Sigmoid colon (tissue), 7 donors: Measurements from ENCODE around the gene HDHD3. TPM values are rescaled to one million over a fixed set of nuclear protein-coding genes. Genes with fewer than 3 reads are reported as not detected.
A peak's percentile ranks its signal among the peaks of the same experiment; 100 is the strongest.

ENCODE experiments used
- DNase-seq: peaks from one replicate; pipeline ENCODE4 v3.0.0-alpha.2; 2019
- H3K27ac ChIP-seq, 4 donors: fragments of 200-600 bp; sonication (generic); one replicate each; pipeline ENCODE4 v1.5.1; 2016 to 2019; ENCODE audit warnings: mild to moderate bottlenecking in 1 of 4
- H3K27me3 ChIP-seq, 3 donors: fragments of 200-600 bp; sonication (generic); one replicate each; pipeline ENCODE4 v1.5.1; 2019; ENCODE audit warnings: mild to moderate bottlenecking in 1 of 3
- H3K36me3 ChIP-seq, 4 donors: fragments of 200-600 bp; sonication (generic); one replicate each; pipeline ENCODE4 v1.5.1; 2016 to 2019
- H3K4me1 ChIP-seq, 4 donors: fragments of 200-600 bp; sonication (generic); one replicate each; pipeline ENCODE4 v1.5.1; 2017 to 2019
- H3K4me3 ChIP-seq, 4 donors: fragments of 200-600 bp; sonication (generic); one replicate each; pipeline ENCODE4 v1.5.1; 2017 to 2019; ENCODE audit warnings: mild to moderate bottlenecking in 2 of 4, moderate library complexity in 1 of 4
- H3K9me3 ChIP-seq, 4 donors: fragments of 200-600 bp in 3 of 4; sonication (generic) in 3 of 4; one replicate each; pipeline versions ENCODE4 v1.5.1 to v1.6.1; 2013 to 2019
- EP300 ChIP-seq, 4 donors: sonication (generic); formaldehyde crosslinking; IDR thresholded peaks; one replicate each; pipeline ENCODE4 v1.6.1; 2017; ENCODE audit warnings: antibody characterized with exemption in 4 of 4
- POLR2A ChIP-seq, 2 donors: fragments of 450-650 bp; IDR thresholded peaks; one replicate each; pipeline ENCODE4 v1.6.1; 2016; ENCODE audit warnings: antibody characterized with exemption in 2 of 2, mild to moderate bottlenecking in 2 of 2, moderate library complexity in 2 of 2
- POLR2AphosphoS5 ChIP-seq, 4 donors: sonication (generic); formaldehyde crosslinking; IDR thresholded peaks; one replicate each; pipeline ENCODE4 v1.6.1; 2017; ENCODE audit warnings: antibody characterized with exemption in 4 of 4
- WGBS, 2 donors: extraction: QIAGEN DNeasy Blood & Tissue Kit; methylation state at CpG; one replicate each; pipeline ENCODE4 v1.1.7; 2013; 5-methylcytosine and 5-hydroxymethylcytosine counted together
- intact Hi-C: fragments of 100-400 bp; cut with DNase I; formaldehyde crosslinking; loops from one replicate; pipeline ENCODE4 v1.15.1; 2023
- polyA plus RNA-seq, 3 donors: library from polyadenylated mRNA; stranded (reverse); fragments of 200-250 nt; gene quantifications; one replicate each; pipeline ENCODE4 v1.2.3, GENCODE V29; 2013
- total RNA-seq, 4 donors: library from RNA; depleted of rRNA; stranded (reverse); fragments of >200 nt; gene quantifications; one replicate each; pipeline ENCODE4 v1.1.0, GENCODE V29; 2016
- TF ChIP-seq, protein P1 (sequence below), 4 experiments: fragments of 450-650 bp in 3 of 4; fragments of 200-600 bp in 1 of 4; IDR thresholded peaks; one replicate each; pipeline ENCODE4 v1.5.1; 2016 to 2019; ENCODE audit warnings: antibody characterized with exemption in 4 of 4, mild to moderate bottlenecking in 3 of 4, moderate library complexity in 2 of 4
- donor health status: healthy with polysubstance abuse.
- donor health status: Bipolar disorder and iron deficiency.
- donor health status: healthy.

The HDHD3 gene
- total and polyA plus RNA-seq, 7 donors, result 16.4 to 158 (median 34.6) TPM

DNA sequence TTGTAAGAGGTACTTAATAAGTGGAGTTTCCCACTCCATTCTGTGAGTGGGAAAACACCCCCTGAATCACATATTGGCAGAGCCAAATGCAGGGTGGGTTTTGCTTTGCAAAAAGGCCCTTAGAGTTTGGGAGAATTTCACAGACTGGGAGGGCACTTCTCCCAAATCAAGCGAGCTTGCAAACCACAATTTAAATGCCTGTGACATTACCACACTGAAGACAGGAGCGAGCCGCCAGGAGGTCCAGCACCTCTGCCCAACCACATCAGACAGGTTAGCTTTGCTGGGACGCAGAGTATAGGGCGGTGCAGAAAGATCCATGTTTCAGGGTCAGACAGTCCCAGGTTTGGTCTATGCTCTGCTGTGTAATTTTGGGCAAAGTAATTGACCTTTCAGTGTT, 22.0 kb upstream of the HDHD3 start:
- intact Hi-C loops, result no loop called here
- 79 to 95% methylated on average over 5 of the region's 5 CpGs for WGBS, 2 donors
- no peak for DNase-seq
- Histone ChIP-seq H3K4me1 (peaks cover 0 to 21% (median 15%) of the 10 kb centered on the region in 4 donors), H3K36me3 (no peaks in the 10 kb centered on the region), H3K27ac (no peak overlapping the region), H3K9me3 (no peaks in the 10 kb centered on the region), H3K4me3 (no peak overlapping the region), H3K27me3 (no peaks in the 10 kb centered on the region)
- TF ChIP-seq, protein P1, sequence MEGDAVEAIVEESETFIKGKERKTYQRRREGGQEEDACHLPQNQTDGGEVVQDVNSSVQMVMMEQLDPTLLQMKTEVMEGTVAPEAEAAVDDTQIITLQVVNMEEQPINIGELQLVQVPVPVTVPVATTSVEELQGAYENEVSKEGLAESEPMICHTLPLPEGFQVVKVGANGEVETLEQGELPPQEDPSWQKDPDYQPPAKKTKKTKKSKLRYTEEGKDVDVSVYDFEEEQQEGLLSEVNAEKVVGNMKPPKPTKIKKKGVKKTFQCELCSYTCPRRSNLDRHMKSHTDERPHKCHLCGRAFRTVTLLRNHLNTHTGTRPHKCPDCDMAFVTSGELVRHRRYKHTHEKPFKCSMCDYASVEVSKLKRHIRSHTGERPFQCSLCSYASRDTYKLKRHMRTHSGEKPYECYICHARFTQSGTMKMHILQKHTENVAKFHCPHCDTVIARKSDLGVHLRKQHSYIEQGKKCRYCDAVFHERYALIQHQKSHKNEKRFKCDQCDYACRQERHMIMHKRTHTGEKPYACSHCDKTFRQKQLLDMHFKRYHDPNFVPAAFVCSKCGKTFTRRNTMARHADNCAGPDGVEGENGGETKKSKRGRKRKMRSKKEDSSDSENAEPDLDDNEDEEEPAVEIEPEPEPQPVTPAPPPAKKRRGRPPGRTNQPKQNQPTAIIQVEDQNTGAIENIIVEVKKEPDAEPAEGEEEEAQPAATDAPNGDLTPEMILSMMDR (IDR thresholded peaks at IDR 0.05), result no peak
- TF ChIP-seq POLR2A (IDR thresholded peaks at IDR 0.05) (no peak), POLR2AphosphoS5 (IDR thresholded peaks at IDR 0.05) (no peak), EP300 (IDR thresholded peaks at IDR 0.05) (no peak)

DNA sequence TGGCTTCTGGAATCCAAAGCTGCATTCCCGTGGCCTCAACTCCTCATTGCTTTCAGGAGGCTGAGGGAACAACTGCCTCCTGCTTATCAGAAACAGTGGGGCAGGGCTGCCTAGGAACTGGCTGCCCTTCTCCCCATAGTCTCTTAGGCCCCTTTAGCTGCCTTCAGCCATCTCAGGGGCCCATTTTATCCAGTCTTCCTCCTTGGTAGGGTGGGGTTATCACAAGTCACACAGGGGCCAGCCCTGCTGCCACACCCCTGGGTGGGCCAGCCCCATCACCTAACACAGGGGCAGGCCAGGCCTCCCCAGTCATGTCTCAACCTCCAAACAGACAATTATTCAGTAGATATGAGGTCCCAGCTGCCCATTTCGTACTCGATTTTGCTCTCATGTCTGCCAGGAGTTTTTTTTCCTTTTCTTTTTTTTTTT, 20.4 kb upstream of the HDHD3 start:
- no peaks in the 10 kb centered on the region for H3K27me3 ChIP-seq
- peaks cover 0 to 13% (median 0%) of the 10 kb centered on the region in 4 donors for H3K36me3 ChIP-seq
- no peak overlapping the region for H3K4me3 ChIP-seq
- peaks cover 0 to 21% (median 15%) of the 10 kb centered on the region in 4 donors for H3K4me1 ChIP-seq
- H3K9me3 ChIP-seq, result no peaks in the 10 kb centered on the region
- no peak for DNase-seq
- intact Hi-C loops, result no loop called here
- TF ChIP-seq, protein P1 (IDR thresholded peaks at IDR 0.05), result no peak
- no peak for TF ChIP-seq POLR2AphosphoS5 (IDR thresholded peaks at IDR 0.05)
- no peak for TF ChIP-seq EP300 (IDR thresholded peaks at IDR 0.05)
- TF ChIP-seq POLR2A (IDR thresholded peaks at IDR 0.05), result no peak
- H3K27ac ChIP-seq, result no peak overlapping the region
- WGBS, 2 donors, result 38 to 74% methylated on average over 3 of the region's 3 CpGs

DNA sequence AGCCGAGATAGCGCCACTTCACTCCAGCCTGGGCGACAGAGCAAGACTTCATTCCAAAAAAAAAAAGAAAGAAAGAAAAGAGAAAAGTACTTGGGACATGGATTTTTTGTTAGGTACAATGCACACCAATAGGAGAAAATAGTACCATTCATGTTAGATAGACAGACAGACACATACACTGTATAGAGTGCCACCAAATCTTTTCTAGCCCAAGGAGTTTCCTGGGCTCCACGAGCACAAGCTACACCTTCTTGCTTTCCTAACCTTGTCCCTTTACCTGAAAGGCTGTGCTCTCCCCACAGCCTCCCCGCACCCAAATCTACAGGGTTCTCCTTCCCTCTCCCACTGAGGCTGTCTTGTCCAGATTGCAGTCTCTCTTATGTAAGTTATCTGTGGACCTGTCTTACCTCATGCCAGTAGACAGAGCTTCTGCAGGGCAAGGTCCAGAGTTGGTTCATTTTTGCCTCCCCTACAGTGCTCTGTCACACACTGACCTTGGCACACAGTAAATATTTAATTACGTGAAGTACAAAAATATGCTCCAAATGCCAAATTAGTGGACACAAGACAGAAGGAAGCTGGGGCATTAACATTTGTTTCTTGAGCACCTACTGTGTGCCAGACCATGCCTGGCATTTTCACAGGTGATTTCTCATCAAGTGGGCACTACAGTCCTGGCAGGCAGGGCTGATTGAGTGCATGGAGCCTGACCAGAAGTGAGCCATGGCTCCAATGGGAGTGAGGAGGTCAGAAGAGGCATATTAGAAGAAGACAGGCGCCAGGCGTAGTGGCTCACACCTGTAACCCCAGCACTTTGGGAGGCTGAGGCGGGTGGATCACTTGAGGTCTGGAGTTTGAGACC, 18.4 kb upstream of the HDHD3 start:
- Histone ChIP-seq H3K4me1 (peaks cover 0 to 9% (median 6%) of the 10 kb centered on the region in 4 donors), H3K27me3 (no peaks in the 10 kb centered on the region), H3K27ac (no peak overlapping the region), H3K9me3 (no peaks in the 10 kb centered on the region), H3K36me3 (peaks cover 10 to 33% (median 18%) of the 10 kb centered on the region in 4 donors), H3K4me3 (no peak overlapping the region)
- TF ChIP-seq POLR2AphosphoS5 (IDR thresholded peaks at IDR 0.05), result no peak
- WGBS, 2 donors, result 90 to 97% methylated on average over 9 of the region's 9 CpGs
- intact Hi-C loops, result no loop called here
- DNase-seq, result peak; percentile 34

DNA sequence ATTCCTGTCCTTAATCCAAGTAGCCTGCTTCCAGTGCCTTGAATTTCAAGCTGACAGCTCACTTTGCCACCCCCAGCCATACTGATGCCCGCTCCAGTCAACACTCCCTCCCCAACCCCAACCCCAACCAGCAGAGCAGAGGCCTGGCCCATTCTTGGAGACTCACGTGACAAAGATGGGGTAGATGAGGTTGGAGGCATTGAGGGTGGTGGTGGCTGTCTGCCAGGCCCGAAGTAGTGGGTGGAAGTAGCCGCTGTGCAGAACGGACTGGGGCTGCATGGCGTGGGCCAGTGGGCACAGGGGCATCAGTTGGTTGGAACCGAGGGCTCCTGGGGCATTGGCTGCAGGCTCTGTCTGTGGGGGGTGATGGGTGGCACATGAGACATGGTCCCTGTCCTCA, 16.5 kb upstream of the HDHD3 start:
- Histone ChIP-seq H3K4me1 (no peaks in the 10 kb centered on the region), H3K4me3 (no peak overlapping the region), H3K27ac (no peak overlapping the region), H3K9me3 (no peaks in the 10 kb centered on the region), H3K27me3 (no peaks in the 10 kb centered on the region), H3K36me3 (peaks cover 27 to 53% (median 35%) of the 10 kb centered on the region in 4 donors)
- intact Hi-C loops, result no loop called here
- TF ChIP-seq, protein P1 (IDR thresholded peaks at IDR 0.05), result no peak
- TF ChIP-seq POLR2AphosphoS5 (IDR thresholded peaks at IDR 0.05) (no peak), EP300 (IDR thresholded peaks at IDR 0.05) (no peak), POLR2A (IDR thresholded peaks at IDR 0.05) (no peak)
- WGBS, 2 donors, result 95% methylated on average over 7 of the region's 7 CpGs
- DNase-seq, result peak; percentile 56

DNA sequence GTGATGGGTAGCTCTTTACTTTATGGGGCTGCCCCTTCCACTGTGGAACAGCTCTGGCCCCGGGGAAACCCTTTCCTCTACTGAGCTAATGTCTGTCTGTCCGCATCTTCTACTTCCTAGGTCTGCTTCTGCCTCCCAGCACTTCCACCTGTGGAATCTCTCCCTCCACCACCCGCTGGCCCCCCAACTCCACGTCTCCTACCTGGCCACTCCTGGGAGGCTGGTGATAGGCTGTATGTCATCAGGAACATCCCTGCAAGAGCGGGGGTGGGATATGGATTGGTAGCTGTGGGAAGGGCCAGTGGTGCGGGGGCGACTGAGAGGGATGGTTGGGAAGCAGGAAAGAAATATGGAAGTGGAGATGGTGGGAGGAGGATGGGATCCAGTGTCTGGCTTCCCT, 15.1 kb upstream of the HDHD3 start:
- Histone ChIP-seq H3K9me3 (no peaks in the 10 kb centered on the region), H3K4me3 (no peak overlapping the region), H3K27ac (no peak overlapping the region), H3K36me3 (peaks cover 27 to 66% (median 43%) of the 10 kb centered on the region in 4 donors), H3K4me1 (no peaks in the 10 kb centered on the region), H3K27me3 (no peaks in the 10 kb centered on the region)
- TF ChIP-seq, protein P1 (IDR thresholded peaks at IDR 0.05), result no peak
- TF ChIP-seq EP300 (IDR thresholded peaks at IDR 0.05) (no peak), POLR2A (IDR thresholded peaks at IDR 0.05) (no peak), POLR2AphosphoS5 (IDR thresholded peaks at IDR 0.05) (no peak)
- intact Hi-C loops, result no loop called here
- no peak for DNase-seq
- 96 to 97% methylated on average over 7 of the region's 7 CpGs for WGBS, 2 donors
